HCT116 (cell line): ENCODE data around the gene ELP5. TPM values are rescaled to one million over a fixed set of nuclear protein-coding genes. Genes with fewer than 3 reads are reported as not detected.

ENCODE experiments used
- ATAC-seq: fragments of 200-7000 bp; cut with Tn5 transposase; 2 replicates; pipeline ENCODE4 v1.9.1; 2020; ENCODE audit warnings: mild to moderate bottlenecking, moderate library complexity
- BruUV-seq: library from RNA; stranded (reverse); fragments of 400-500 nt; replicated peaks from 2 replicates; lab custom pipeline; 2021; lab: Mats Ljungman, UMichigan
- CTCF ChIA-PET: fragments of 300-600 bp; sonication (Branson Sonifier 250); formaldehyde crosslinking; loops from one replicate; lab custom pipeline; 2021; ENCODE audit warnings: antibody characterized with exemption; lab: Charles Lee
- POLR2A ChIA-PET: fragments of 300-600, 350-600 bp; sonication (Branson Sonifier 250); formaldehyde crosslinking; loops from one replicate; lab custom pipeline; 2021; ENCODE audit warnings: antibody characterized with exemption; lab: Charles Lee
- RAD21 ChIA-PET, 2 experiments: fragments of 300-600 bp; sonication (Branson Sonifier 250); formaldehyde crosslinking; loops; one replicate each; lab custom pipeline; 2023; ENCODE audit warnings: low total read pairs in 2 of 2; ENCODE audit not compliant: uncharacterized antibody in 2 of 2, unreplicated experiment in 2 of 2, low non-redundant PET in 1 of 2; lab: Charles Lee
- DNase-seq: peaks from one replicate; pipeline ENCODE4 v3.0.0-alpha.2; 2010; ENCODE audit warnings: low read depth, low spot score
- H2AFZ ChIP-seq: fragments of 200-600 bp; shearing (Covaris generic), sonication (generic); 2 replicates; pipeline ENCODE4 v1.6.1; 2017; ENCODE audit warnings: low read depth, mixed run types, mixed read lengths, antibody characterized with exemption, low read length; ENCODE audit not compliant: poor library complexity, severe bottlenecking
- H3K27ac ChIP-seq: 2 replicates; pipeline ENCODE4 v1.5.1; 2012; ENCODE audit warnings: low read depth, low read length
- H3K27me3 ChIP-seq: fragments of 200-600 bp; sonication (generic); 2 replicates; pipeline ENCODE4 v1.6.1; 2016; ENCODE audit warnings: mixed run types, low read length, mixed read lengths; ENCODE audit not compliant: insufficient read depth
- H3K36me3 ChIP-seq, 2 experiments: fragments of 200-500 bp in 1 of 2; fragments of 200-600 bp in 1 of 2; sonication (Bioruptor generic) in 1 of 2; sonication (generic) in 1 of 2; 2 replicates each; pipeline versions ENCODE4 v1.5.1 to v1.6.1; 2014 to 2016; ENCODE audit warnings: low read length in 2 of 2, inconsistent platforms in 1 of 2, mixed read lengths in 1 of 2, mixed run types in 1 of 2; ENCODE audit not compliant: insufficient read depth in 2 of 2, control insufficient read depth in 1 of 2
- H3K4me1 ChIP-seq, 2 experiments: fragments of 200-600 bp in 1 of 2; sonication (generic) in 1 of 2; 2 replicates each; pipeline versions ENCODE4 v1.5.1 to v1.6.1; 2012 to 2017; ENCODE audit warnings: low read length in 2 of 2, inconsistent platforms in 1 of 2, mild to moderate bottlenecking in 1 of 2, mixed read lengths in 1 of 2, mixed run types in 1 of 2, moderate library complexity in 1 of 2; ENCODE audit not compliant: insufficient read depth in 2 of 2, control insufficient read depth in 1 of 2
- H3K4me2 ChIP-seq: fragments of 200-600 bp; sonication (generic); 2 replicates; pipeline ENCODE4 v1.6.1; 2017; ENCODE audit warnings: mixed run types, low read length, mixed read lengths
- H3K4me3 ChIP-seq, 2 experiments: fragments of 200-600 bp in 1 of 2; sonication (generic) in 1 of 2; replicated peaks in 1 of 2; 2 replicates each; pipeline ENCODE4 v1.5.1; 2011 to 2016; ENCODE audit warnings: low read length in 2 of 2, control low read depth in 1 of 2, low read depth in 1 of 2, mild to moderate bottlenecking in 1 of 2, mixed read lengths in 1 of 2, mixed run types in 1 of 2
- H3K79me2 ChIP-seq: fragments of 200-600 bp; sonication (generic); 2 replicates; pipeline ENCODE4 v1.6.1; 2017; ENCODE audit warnings: mild to moderate bottlenecking, mixed run types, low read length, moderate library complexity, mixed read lengths; ENCODE audit not compliant: insufficient read depth
- H3K9ac ChIP-seq: fragments of 200-600 bp; sonication (generic); 2 replicates; pipeline ENCODE4 v1.6.1; 2016; ENCODE audit warnings: low read length, mixed read lengths
- H3K9me2 ChIP-seq: fragments of 200-600 bp; sonication (generic), shearing (Covaris generic); 2 replicates; pipeline ENCODE4 v1.6.1; 2017; ENCODE audit warnings: mixed run types, mild to moderate bottlenecking, moderate library complexity; ENCODE audit not compliant: insufficient read depth
- H3K9me3 ChIP-seq, 2 experiments: fragments of 200-500 bp in 1 of 2; fragments of 200-600 bp in 1 of 2; sonication (Bioruptor generic) in 1 of 2; sonication (generic) in 1 of 2; 2 replicates each; pipeline ENCODE4 v1.6.1; 2014 to 2017; ENCODE audit warnings: low read length in 2 of 2, mixed read lengths in 2 of 2, inconsistent platforms in 1 of 2, low read depth in 1 of 2, mild to moderate bottlenecking in 1 of 2, mixed run types in 1 of 2, moderate library complexity in 1 of 2; ENCODE audit not compliant: control insufficient read depth in 1 of 2, insufficient read depth in 1 of 2
- H4K20me1 ChIP-seq: fragments of 200-600 bp; sonication (generic), shearing (Covaris generic); 2 replicates; pipeline ENCODE4 v1.6.1; 2017; ENCODE audit warnings: mixed run types, mild to moderate bottlenecking, moderate library complexity; ENCODE audit not compliant: insufficient read depth
- CEBPB ChIP-seq: IDR thresholded peaks from 2 replicates; pipeline ENCODE4 v1.6.1; 2012; ENCODE audit warnings: low read depth
- EGR1 ChIP-seq: IDR thresholded peaks from 2 replicates; pipeline ENCODE4 v1.6.1; 2012; ENCODE audit warnings: low read depth
- ELF1 ChIP-seq: IDR thresholded peaks from 2 replicates; pipeline ENCODE4 v1.6.1; 2012; ENCODE audit warnings: low read depth, borderline replicate concordance
- EZH2 ChIP-seq: fragments of 200-600 bp; sonication (generic); IDR thresholded peaks from 2 replicates; pipeline ENCODE4 v1.6.1; 2017; ENCODE audit warnings: antibody characterized with exemption, mixed run types
- EZH2phosphoT487 ChIP-seq: fragments of 200-600 bp; IDR thresholded peaks from 2 replicates; pipeline ENCODE4 v1.6.1; 2018; ENCODE audit warnings: antibody characterized with exemption, borderline replicate concordance
- FOSL1 ChIP-seq: IDR thresholded peaks from 2 replicates; pipeline ENCODE4 v1.6.1; 2012; ENCODE audit warnings: low read depth
- JUND ChIP-seq: IDR thresholded peaks from 2 replicates; pipeline ENCODE4 v1.6.1; 2012
- POLR2A ChIP-seq: IDR thresholded peaks from 2 replicates; pipeline ENCODE4 v1.7.0; 2011; ENCODE audit warnings: borderline replicate concordance; ENCODE audit not compliant: insufficient read depth, insufficient read length; ENCODE audit errors: extremely low read depth
- POLR2AphosphoS5 ChIP-seq: IDR thresholded peaks from 2 replicates; pipeline ENCODE4 v1.6.1; 2011; ENCODE audit warnings: mild to moderate bottlenecking, low read depth, low read length, moderate library complexity
- RAD21 ChIP-seq: IDR thresholded peaks from 2 replicates; pipeline ENCODE4 v1.6.1; 2012; ENCODE audit warnings: low read depth, mild to moderate bottlenecking
- SIN3A ChIP-seq: IDR thresholded peaks from 2 replicates; pipeline ENCODE4 v1.6.1; 2012; ENCODE audit warnings: low read depth
- SP1 ChIP-seq: IDR thresholded peaks from 2 replicates; pipeline ENCODE4 v1.6.1; 2012; ENCODE audit warnings: low read depth
- SRF ChIP-seq: IDR thresholded peaks from 2 replicates; pipeline ENCODE4 v1.6.1; 2012; ENCODE audit warnings: low read depth
- ZNF274 ChIP-seq: fragments of 200-500 bp; sonication (Bioruptor generic); IDR thresholded peaks from 2 replicates; pipeline ENCODE4 v1.6.1; 2014; ENCODE audit warnings: mild to moderate bottlenecking, low read depth, low read length, inconsistent platforms
- intact Hi-C: fragments of 100-400 bp; cut with micrococcal nuclease; formaldehyde crosslinking; loops from 2 replicates; pipeline ENCODE4 v1.10.0; 2022
- total RNA-seq: library from RNA; stranded (reverse); gene quantifications from one replicate; pipeline ENCODE4 v1.2.1, GENCODE V29; 2021; ENCODE audit not compliant: unreplicated experiment
- TF ChIP-seq, protein P1 (sequence below): IDR thresholded peaks from 2 replicates; pipeline ENCODE4 v1.6.1; 2012
- TF ChIP-seq, protein P2 (sequence below), 3 experiments: fragments of 200-600 bp in 1 of 3; sonication (generic) in 1 of 3; IDR thresholded peaks in 2 of 3; conservative IDR thresholded peaks in 1 of 3; 2 replicates each; pipeline ENCODE4 v1.5.1; 2012 to 2017; ENCODE audit warnings: low read depth in 2 of 3, low read length in 2 of 3, antibody characterized with exemption in 1 of 3, borderline replicate concordance in 1 of 3, control low read depth in 1 of 3, mild to moderate bottlenecking in 1 of 3, mixed read lengths in 1 of 3, mixed run types in 1 of 3, moderate library complexity in 1 of 3; ENCODE audit not compliant: insufficient read depth in 1 of 3
- TF ChIP-seq, protein P3 (sequence below): IDR thresholded peaks from 2 replicates; pipeline ENCODE4 v1.6.1; 2012; ENCODE audit warnings: low read depth
- TF ChIP-seq, protein P4 (sequence below): IDR thresholded peaks from 2 replicates; pipeline ENCODE4 v1.6.1; 2012

The ELP5 gene
- total RNA-seq, 1 experiment from 2014 or later = 81.7 TPM

- TF ChIP-seq ZNF274 (no peak), CEBPB (no peak), POLR2AphosphoS5 (peak; percentile 77), EZH2 (no peak), JUND (no peak)
- TF ChIP-seq, protein P1, sequence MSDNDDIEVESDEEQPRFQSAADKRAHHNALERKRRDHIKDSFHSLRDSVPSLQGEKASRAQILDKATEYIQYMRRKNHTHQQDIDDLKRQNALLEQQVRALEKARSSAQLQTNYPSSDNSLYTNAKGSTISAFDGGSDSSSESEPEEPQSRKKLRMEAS = peak; percentile 47; the same call in 1 of the 2 replicates
These were observed 11.2 kb downstream of the ELP5 start (continued) for GRCh38 chr17:7262935-7263800.

DNA sequence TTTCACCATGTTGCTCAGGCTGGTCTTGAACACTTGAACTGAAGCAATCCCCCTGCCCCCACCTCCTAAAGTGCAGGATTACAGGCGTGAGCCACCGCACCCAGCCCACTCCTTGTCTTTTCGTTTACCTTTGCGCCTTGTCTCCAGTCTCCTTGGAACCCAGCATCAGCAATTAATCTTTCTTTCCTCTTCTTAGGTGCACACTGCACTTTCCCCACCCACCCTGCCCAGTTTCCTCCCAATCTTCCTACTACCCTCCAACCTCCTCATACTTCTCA lies 11.7 kb downstream of the ELP5 start:
- H3K4me3 ChIP-seq = peak overlapping the region; percentile 98 to 99
- peak overlapping the region; percentile 90 for H3K4me2 ChIP-seq
- RAD21 ChIA-PET = interaction anchor here in 1 of 2 experiments (0.9 kb wide), 1 partner anchor 33 kb away, joined by 3 read pairs; no protein-coding TSS in a partner anchor
- POLR2A ChIA-PET = interaction anchor here (0.7 to 1.6 kb wide), 4 partner anchors 10 to 227 kb away, joined by 3 to 6 read pairs (median 3); partner anchors contain the start of gene SLC2A4
- ATAC-seq = no peak
- no peaks in the 10 kb centered on the region for H3K27me3 ChIP-seq
- H3K4me1 ChIP-seq = peaks cover 40 to 69% of the 10 kb centered on the region in 2 experiments
- H2AFZ ChIP-seq = no peak overlapping the region
- no peaks in the 10 kb centered on the region for H3K9me2 ChIP-seq
- CTCF ChIA-PET = interaction anchor here (1.6 to 1.8 kb wide), 2 partner anchors 33 to 43 kb away, joined by 3 to 6 read pairs; no protein-coding TSS in a partner anchor
- peaks cover 5% of the 10 kb centered on the region; the same call in 1 of the 2 replicates for H4K20me1 ChIP-seq
- H3K79me2 ChIP-seq = peaks cover 36% of the 10 kb centered on the region
- BruUV-seq = no TSS peak
- peak overlapping the region; percentile 94 for H3K27ac ChIP-seq
- intact Hi-C loops = loop anchor here (2.0 to 10.0 kb wide), 3 partner anchors 17 to 171 kb away; partner anchors contain the start of genes FGF11, SLC2A4 and TMEM102
- TF ChIP-seq SIN3A (no peak), SP1 (no peak), ELF1 (no peak), POLR2A (no peak), EZH2phosphoT487 (no peak), RAD21 (no peak), EGR1 (no peak), JUND (no peak), EZH2 (no peak), SRF (no peak), ZNF274 (no peak), CEBPB (no peak), FOSL1 (no peak)
- TF ChIP-seq, protein P2, sequence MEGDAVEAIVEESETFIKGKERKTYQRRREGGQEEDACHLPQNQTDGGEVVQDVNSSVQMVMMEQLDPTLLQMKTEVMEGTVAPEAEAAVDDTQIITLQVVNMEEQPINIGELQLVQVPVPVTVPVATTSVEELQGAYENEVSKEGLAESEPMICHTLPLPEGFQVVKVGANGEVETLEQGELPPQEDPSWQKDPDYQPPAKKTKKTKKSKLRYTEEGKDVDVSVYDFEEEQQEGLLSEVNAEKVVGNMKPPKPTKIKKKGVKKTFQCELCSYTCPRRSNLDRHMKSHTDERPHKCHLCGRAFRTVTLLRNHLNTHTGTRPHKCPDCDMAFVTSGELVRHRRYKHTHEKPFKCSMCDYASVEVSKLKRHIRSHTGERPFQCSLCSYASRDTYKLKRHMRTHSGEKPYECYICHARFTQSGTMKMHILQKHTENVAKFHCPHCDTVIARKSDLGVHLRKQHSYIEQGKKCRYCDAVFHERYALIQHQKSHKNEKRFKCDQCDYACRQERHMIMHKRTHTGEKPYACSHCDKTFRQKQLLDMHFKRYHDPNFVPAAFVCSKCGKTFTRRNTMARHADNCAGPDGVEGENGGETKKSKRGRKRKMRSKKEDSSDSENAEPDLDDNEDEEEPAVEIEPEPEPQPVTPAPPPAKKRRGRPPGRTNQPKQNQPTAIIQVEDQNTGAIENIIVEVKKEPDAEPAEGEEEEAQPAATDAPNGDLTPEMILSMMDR (IDR thresholded peaks at IDR 0.05 in 2 of 3, conservative IDR thresholded peaks at IDR 0.05 in 1 of 3; ENCODE audit: borderline replicate concordance in 1 of 3, insufficient read depth in 1 of 3, low read depth in 2 of 3, low read length in 2 of 3) = no peak
- TF ChIP-seq, protein P3, sequence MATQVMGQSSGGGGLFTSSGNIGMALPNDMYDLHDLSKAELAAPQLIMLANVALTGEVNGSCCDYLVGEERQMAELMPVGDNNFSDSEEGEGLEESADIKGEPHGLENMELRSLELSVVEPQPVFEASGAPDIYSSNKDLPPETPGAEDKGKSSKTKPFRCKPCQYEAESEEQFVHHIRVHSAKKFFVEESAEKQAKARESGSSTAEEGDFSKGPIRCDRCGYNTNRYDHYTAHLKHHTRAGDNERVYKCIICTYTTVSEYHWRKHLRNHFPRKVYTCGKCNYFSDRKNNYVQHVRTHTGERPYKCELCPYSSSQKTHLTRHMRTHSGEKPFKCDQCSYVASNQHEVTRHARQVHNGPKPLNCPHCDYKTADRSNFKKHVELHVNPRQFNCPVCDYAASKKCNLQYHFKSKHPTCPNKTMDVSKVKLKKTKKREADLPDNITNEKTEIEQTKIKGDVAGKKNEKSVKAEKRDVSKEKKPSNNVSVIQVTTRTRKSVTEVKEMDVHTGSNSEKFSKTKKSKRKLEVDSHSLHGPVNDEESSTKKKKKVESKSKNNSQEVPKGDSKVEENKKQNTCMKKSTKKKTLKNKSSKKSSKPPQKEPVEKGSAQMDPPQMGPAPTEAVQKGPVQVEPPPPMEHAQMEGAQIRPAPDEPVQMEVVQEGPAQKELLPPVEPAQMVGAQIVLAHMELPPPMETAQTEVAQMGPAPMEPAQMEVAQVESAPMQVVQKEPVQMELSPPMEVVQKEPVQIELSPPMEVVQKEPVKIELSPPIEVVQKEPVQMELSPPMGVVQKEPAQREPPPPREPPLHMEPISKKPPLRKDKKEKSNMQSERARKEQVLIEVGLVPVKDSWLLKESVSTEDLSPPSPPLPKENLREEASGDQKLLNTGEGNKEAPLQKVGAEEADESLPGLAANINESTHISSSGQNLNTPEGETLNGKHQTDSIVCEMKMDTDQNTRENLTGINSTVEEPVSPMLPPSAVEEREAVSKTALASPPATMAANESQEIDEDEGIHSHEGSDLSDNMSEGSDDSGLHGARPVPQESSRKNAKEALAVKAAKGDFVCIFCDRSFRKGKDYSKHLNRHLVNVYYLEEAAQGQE = no peak
- TF ChIP-seq, protein P4, sequence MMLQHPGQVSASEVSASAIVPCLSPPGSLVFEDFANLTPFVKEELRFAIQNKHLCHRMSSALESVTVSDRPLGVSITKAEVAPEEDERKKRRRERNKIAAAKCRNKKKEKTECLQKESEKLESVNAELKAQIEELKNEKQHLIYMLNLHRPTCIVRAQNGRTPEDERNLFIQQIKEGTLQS = no peak
- TF ChIP-seq, protein P1 = no peak; the same call in 1 of the 2 replicates
- TF ChIP-seq, all 23 proteins: peak for 0
- H3K36me3 ChIP-seq = peaks cover 5 to 17% of the 10 kb centered on the region in 2 experiments
- no peaks in the 10 kb centered on the region for H3K9me3 ChIP-seq
- peak overlapping the region; percentile 99 for H3K9ac ChIP-seq
- no peak for DNase-seq
